Measurements from ENCODE around the gene RIMKLA. TPM values are rescaled to one million over a fixed set of nuclear protein-coding genes. Genes with fewer than 3 reads are reported as not detected.

Gene RIMKLA
- total RNA-seq, 2 donors from 2014 or later, result 3.8 to 4.7 TPM

GRCh38 chr1:42335809-42336518 is 44.6 kb upstream of the RIMKLA start:
- no peak for TF ChIP-seq CTCF (IDR thresholded peaks at IDR 0.05)
- no peaks in the 10 kb centered on the region for H3K36me3 ChIP-seq
- H3K27ac ChIP-seq, result peak overlapping the region; percentile 95 to 97
- peak overlapping the region; percentile 81 to 99 for H3K4me3 ChIP-seq
- no peaks in the 10 kb centered on the region for H3K27me3 ChIP-seq
- H3K4me1 ChIP-seq, result peaks cover 0 to 37% of the 10 kb centered on the region in 2 donors
- DNase-seq (ENCODE audit: low spot score), result peak; percentile 75
- no peaks in the 10 kb centered on the region for H3K9me3 ChIP-seq

- no peak for TF ChIP-seq CTCF (IDR thresholded peaks at IDR 0.05)
- Histone ChIP-seq H3K4me1 (peaks cover 0 to 36% of the 10 kb centered on the region in 2 donors), H3K27me3 (no peaks in the 10 kb centered on the region)
Observed at GRCh38 chr1:42336978-42337377, 43.6 kb upstream of the RIMKLA start.

GRCh38 chr1:42340093-42340492 is 40.5 kb upstream of the RIMKLA start:
- TF ChIP-seq CTCF (IDR thresholded peaks at IDR 0.05), result no peak
- Histone ChIP-seq H3K27me3 (no peaks in the 10 kb centered on the region), H3K36me3 (no peaks in the 10 kb centered on the region), H3K4me1 (peaks cover 0 to 16% of the 10 kb centered on the region in 2 donors), H3K9me3 (no peaks in the 10 kb centered on the region), H3K27ac (no peak overlapping the region), H3K4me3 (no peak overlapping the region)
- no peak for DNase-seq (ENCODE audit: low spot score)

More at GRCh38 chr1:42336978-42337377, 43.6 kb upstream of the RIMKLA start:
- DNase-seq (ENCODE audit: low spot score), result no peak
- Histone ChIP-seq H3K36me3 (no peaks in the 10 kb centered on the region), H3K4me3 (no peak overlapping the region), H3K9me3 (no peaks in the 10 kb centered on the region), H3K27ac (no peak overlapping the region)

- Histone ChIP-seq H3K27ac (no peak overlapping the region), H3K4me1 (peaks cover 0 to 12% of the 10 kb centered on the region in 2 donors), H3K36me3 (no peaks in the 10 kb centered on the region), H3K4me3 (no peak overlapping the region), H3K27me3 (no peaks in the 10 kb centered on the region), H3K9me3 (no peaks in the 10 kb centered on the region)
- no peak for TF ChIP-seq CTCF (IDR thresholded peaks at IDR 0.05)
- DNase-seq (ENCODE audit: low spot score), result no peak
Observed at GRCh38 chr1:42340901-42341300, 39.7 kb upstream of the RIMKLA start.

GRCh38 chr1:42343049-42343448 is 37.5 kb upstream of the RIMKLA start:
- no peak overlapping the region for H3K27ac ChIP-seq
- no peaks in the 10 kb centered on the region for H3K27me3 ChIP-seq
- DNase-seq (ENCODE audit: low spot score), result no peak
- no peak overlapping the region for H3K4me3 ChIP-seq
- H3K36me3 ChIP-seq, result no peaks in the 10 kb centered on the region
- TF ChIP-seq CTCF (IDR thresholded peaks at IDR 0.05), result no peak
- H3K9me3 ChIP-seq, result no peaks in the 10 kb centered on the region
- peaks cover 0 to 4% of the 10 kb centered on the region in 2 donors for H3K4me1 ChIP-seq

- Histone ChIP-seq H3K27me3 (no peaks in the 10 kb centered on the region), H3K9me3 (no peaks in the 10 kb centered on the region), H3K4me1 (no peaks in the 10 kb centered on the region), H3K36me3 (no peaks in the 10 kb centered on the region), H3K4me3 (no peak overlapping the region), H3K27ac (no peak overlapping the region)
- DNase-seq (ENCODE audit: low spot score), result no peak
- TF ChIP-seq CTCF (IDR thresholded peaks at IDR 0.05), result no peak
Observed at GRCh38 chr1:42348498-42348897, 32.1 kb upstream of the RIMKLA start.

Measured in right atrium auricular region (tissue), 2 donors.